NCI-H2081 treated with DMSO at 0.1 percent for 48 hours (cell line): ENCODE results near the gene BUB3.

Experiments
- DNase-seq: peaks from one replicate; lab custom pipeline; 2025; lab: John Stamatoyannopoulos, UW

BUB3 gene, protein sequence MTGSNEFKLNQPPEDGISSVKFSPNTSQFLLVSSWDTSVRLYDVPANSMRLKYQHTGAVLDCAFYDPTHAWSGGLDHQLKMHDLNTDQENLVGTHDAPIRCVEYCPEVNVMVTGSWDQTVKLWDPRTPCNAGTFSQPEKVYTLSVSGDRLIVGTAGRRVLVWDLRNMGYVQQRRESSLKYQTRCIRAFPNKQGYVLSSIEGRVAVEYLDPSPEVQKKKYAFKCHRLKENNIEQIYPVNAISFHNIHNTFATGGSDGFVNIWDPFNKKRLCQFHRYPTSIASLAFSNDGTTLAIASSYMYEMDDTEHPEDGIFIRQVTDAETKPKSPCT

GRCh38 chr10:123154092-123154710 lies at the start of gene BUB3:
TSS of gene BUB3 (plus strand) at chr10:123154402. CDS start at chr10:123154918, 516 bp downstream.
- peak; percentile 95 for DNase-seq

GRCh38 chr10:123109466-123109865 lies 44.7 kb upstream of the BUB3 start:
- no peak for DNase-seq

DNA sequence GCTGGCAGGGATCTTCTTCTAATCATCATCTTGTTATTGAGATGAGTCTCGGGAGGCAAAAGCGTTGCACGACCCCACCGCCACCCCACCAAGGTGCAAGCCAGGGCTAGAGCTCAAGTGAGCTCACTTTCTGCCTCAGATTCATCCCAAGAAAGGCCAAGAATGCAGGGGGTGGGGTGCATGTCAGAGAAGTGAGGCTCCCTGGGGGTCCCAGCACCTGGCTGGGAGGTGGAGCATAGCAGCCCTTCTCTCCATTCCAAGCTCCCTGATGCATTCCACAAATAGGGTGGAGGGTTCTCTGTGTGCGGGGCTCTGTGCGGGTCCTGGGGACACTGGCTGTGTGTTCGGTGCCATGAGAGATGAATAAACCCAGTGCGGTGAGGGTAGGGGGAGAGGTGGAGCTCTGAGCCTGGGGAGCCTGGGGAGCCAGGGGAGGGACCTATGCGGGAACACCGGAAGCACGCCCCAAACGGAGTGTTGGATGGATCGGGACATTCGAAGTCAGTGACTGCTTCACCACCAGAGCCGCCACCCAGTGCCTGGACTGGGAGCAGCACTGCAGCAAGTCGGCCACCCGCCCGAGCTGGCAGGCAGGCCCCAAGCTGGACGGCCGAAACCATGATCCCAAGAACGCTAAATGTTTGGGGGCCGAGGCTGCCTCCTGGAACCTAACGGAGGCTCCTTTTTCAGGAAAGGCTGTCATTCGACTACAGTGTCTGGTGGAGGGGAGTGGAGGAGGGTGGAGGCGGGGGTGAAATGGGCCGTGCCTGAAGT lies 36.4 kb upstream of the BUB3 start:
- no peak for DNase-seq

- no peak for DNase-seq
Measured at GRCh38 chr10:123119081-123119480, 35.1 kb upstream of the BUB3 start.

GRCh38 chr10:123126246-123126645 lies 28.0 kb upstream of the BUB3 start:
- no peak for DNase-seq

GRCh38 chr10:123129618-123130271 lies 24.5 kb upstream of the BUB3 start:
- no peak for DNase-seq

DNA sequence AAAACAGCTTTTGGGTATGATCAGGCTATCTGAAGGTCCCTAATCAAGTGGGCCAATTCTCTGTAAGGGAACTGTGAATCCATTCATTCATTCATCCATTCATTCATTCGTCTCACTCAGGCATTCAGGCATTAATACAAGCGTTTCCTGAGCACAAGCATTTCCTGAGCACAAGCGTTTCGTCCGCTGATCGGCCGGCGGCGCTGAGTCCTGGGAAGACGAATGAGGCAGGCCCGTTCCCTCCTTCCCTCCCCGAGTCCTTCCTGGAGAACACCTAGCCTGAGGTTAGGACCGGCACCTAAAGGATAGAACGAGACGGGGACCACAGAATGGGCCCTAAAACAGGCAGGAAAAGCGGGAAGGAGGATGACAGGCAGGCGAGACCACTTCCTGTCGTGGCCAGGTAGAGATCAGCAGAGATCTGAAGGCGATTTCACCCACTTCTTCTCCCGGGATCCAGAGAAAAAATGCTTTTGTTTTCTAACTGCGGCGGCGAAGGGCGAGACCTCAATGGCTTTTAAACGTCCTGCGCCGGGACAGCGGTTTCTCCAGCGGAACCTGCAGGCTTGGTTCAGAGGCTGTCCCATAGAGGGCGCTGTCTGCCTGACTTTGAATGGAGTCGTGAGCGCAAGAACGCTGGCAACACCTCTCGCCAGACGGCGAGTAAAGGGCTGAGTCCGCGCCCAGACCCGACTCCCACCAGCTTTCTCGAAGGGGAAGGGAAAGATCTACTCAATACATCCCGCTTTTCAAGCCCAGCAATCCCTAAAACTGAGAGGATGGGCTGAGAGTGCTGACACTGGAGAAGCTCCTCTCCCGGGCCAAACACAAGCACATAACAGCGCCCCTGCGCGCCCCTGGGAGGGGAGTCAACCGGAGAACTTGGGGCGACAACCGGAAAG lies 21.4 kb upstream of the BUB3 start:
- DNase-seq: no peak

DNA sequence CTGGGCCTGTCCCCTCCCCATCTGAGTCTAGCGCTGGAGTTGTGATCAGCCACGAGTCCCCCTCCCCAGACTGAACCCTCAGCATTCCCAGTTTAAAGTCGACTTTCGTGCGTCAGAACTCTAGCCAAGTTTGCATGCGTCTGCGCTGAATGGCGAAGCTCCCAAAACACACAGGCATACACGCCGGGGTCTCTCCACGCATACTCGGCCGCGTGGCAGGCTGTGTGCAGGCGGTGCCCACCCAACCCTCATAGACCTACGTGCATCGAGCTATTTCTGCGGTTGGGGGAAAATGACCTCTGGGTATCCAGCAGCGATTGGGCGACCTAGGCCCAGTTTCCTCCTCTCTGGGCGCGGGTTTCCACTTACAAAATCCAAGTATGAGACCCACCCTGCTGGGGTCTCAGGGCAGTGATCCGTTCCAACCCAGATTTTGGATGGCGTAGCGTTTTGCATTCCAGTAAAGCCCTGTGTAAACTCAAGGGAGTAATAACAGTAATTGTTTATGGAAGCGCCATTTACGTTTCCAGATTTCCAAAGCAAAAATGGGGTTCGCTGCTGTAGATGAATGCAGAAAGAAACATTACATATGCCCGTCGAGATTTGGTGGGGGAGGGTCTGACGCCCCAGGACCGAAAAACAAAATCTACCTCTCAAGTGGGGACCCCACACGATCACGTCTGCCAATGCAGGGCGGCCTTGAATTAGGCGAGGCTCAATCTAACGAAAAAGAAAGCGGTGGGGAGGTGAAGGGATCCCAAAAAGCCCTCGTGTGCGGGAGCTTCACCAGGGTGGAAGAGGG lies 20.5 kb upstream of the BUB3 start:
- DNase-seq: no peak

GRCh38 chr10:123134343-123134914 lies 19.8 kb upstream of the BUB3 start:
- no peak for DNase-seq

GRCh38 chr10:123134915-123135414 lies 19.2 kb upstream of the BUB3 start:
- no peak for DNase-seq

DNA sequence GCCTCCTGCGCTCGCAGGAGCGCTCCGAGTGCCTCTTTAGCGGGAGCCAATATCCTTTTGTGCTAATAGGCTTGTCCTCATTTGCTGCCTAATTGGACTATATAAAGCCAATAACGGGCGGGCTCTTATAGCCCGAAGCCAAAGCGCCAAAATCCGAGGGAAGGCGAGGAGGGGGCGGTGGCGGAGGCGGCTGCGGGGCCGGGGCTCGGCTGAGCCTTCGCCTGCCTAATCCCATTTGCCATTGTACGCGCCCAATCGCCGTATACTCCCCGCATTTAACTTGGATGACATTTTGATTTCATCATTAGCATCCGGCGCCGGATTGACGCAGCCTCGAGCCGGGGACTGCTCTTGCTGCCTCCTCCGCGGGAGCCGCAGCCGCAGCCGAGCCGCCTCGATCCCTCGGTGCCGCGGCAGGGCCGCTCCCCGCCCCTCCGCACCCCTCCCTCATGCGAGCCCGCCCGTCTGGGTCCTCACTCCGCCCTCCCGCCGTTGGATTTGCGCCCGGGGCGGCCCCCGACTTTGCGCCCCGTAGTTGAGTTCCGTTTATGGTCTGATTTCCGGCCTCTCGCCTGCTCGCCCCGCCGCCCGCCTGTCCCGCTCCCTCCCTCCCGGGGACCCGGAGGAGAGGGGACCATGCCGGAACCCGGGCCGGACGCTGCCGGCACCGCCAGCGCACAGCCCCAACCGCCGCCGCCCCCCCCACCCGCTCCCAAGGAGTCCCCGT lies 18.6 kb upstream of the BUB3 start, which contains the start of gene HMX3:
TSS of gene HMX3 (plus strand) at position 556 of the 727 bp plus-strand sequence. CDS start at position 637, 81 bp downstream.
- no peak for DNase-seq

DNA sequence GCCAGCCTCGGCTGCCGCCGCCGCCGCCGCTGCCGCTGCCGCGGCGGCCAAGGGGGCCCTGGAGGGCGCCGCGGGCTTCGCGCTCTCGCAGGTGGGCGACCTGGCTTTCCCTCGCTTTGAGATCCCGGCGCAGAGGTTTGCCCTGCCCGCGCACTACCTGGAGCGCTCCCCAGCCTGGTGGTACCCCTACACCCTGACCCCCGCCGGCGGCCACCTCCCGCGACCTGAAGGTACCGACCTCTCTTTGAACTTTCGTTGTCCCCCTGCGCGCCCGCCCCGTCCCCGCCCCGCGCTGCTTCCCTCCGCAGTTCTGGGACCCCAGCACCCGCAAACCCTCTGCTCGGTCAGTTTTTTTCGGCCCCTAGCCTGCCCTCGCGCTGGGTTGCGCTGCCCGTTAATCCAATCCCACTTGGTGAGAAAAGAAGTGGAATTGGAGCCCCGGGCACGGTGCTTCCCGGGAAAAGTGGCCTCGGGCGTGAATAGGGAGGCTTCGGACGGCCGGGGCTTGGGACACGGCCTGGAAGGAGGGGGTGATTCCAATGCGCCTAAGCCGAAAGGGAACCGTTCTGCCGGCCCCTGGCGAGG lies 17.9 kb upstream of the BUB3 start:
- DNase-seq: no peak

DNA sequence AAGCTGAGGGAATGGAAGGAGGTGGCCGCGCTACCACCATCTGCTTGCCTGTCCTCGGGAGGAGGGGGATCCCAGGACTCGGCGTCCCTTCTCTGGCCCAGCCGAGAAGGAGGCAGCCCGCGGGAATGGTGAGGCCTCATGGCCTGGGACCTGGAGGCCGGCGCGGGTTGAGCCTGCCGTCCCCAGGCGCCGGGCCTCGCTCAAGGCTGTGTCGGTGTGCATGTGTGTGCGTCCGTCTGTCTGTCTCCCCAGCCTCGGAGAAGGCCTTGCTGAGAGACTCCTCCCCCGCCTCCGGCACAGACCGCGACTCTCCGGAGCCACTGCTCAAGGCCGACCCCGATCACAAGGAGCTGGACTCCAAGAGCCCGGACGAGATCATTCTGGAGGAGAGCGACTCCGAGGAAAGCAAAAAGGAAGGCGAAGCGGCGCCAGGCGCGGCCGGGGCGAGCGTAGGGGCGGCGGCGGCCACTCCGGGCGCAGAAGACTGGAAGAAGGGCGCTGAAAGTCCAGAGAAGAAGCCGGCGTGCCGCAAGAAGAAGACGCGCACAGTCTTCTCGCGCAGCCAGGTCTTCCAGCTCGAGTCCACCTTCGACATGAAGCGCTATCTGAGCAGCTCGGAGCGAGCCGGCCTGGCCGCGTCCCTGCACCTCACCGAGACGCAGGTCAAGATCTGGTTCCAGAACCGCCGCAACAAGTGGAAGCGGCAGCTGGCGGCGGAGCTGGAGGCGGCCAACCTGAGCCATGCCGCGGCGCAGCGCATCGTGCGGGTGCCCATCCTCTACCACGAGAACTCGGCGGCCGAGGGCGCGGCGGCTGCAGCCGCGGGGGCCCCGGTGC lies 17.2 kb upstream of the BUB3 start:
- DNase-seq: no peak

- no peak for DNase-seq
Measured at GRCh38 chr10:123139165-123139520, 15.1 kb upstream of the BUB3 start.

DNA sequence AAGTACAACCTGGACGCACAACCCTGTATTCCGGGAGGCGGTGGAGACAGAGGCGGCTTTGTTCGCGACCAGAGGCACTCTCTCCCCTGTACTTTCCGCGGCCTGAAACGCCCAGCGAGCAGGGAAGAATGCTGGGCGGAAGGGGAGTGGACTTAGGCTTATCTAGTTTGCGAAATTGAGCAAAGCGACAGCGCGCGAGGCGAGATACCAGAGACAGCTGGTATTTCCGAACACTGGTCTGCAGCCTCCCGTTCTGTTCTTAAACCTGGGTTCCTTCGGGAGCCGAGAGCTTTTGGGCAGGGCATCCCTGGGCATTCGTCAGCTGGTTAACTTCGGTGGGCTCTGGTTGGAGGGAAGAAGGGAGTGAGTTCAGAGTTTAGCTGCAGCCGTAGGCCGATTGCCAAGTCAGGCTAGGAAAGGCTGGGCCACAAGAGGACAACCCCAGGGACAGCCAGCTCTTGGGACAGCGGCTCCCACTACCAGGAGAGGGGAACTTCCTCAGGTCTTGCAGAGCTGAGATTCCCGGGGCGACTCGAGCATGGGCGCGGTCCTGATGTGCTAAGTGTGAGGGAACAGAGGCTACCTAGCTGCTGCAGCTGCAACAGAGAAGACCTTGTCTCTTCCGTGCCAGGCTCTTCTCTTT lies 14.6 kb upstream of the BUB3 start:
- DNase-seq: no peak

- DNase-seq: no peak
Measured at GRCh38 chr10:123140164-123140982, 13.8 kb upstream of the BUB3 start.

DNA sequence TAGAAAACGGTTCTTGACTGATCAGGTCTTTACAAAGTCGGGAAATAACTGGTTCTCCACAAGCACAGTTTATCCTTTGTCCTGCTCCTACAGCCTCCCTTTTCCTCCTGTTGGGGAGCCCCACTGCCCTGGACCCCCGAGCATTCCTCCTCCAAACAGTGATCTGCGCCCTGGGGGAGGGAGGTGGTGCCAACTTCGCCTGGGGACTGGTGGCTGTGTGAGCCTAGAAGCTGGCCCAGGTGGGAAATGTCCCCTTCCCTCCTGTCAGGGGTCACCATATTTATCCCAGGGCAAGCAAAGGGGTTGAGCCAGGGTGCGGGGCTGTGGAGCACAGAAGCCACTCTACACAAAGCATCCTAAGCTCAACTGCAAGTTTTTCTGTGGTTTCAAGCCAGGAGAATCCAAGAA lies 13.2 kb upstream of the BUB3 start:
- DNase-seq: no peak
